Stimulated activated CD8-positive, alpha-beta memory T cell treated with anti-CD3 and anti-CD28 coated beads, Interleukin-7, amount 100 ng/mL, for 48 hours (primary cell): Measurements from ENCODE around the gene CALY.
A peak's percentile ranks its signal among the peaks of the same experiment; 100 is the strongest.

Source experiments
- DNase-seq, 2 donors: peaks; one replicate each; pipeline ENCODE4 v3.0.0-alpha.2; 2020; ENCODE audit warnings: low read depth in 1 of 2; ENCODE audit errors: extremely low read depth in 1 of 2

CALY gene

DNA sequence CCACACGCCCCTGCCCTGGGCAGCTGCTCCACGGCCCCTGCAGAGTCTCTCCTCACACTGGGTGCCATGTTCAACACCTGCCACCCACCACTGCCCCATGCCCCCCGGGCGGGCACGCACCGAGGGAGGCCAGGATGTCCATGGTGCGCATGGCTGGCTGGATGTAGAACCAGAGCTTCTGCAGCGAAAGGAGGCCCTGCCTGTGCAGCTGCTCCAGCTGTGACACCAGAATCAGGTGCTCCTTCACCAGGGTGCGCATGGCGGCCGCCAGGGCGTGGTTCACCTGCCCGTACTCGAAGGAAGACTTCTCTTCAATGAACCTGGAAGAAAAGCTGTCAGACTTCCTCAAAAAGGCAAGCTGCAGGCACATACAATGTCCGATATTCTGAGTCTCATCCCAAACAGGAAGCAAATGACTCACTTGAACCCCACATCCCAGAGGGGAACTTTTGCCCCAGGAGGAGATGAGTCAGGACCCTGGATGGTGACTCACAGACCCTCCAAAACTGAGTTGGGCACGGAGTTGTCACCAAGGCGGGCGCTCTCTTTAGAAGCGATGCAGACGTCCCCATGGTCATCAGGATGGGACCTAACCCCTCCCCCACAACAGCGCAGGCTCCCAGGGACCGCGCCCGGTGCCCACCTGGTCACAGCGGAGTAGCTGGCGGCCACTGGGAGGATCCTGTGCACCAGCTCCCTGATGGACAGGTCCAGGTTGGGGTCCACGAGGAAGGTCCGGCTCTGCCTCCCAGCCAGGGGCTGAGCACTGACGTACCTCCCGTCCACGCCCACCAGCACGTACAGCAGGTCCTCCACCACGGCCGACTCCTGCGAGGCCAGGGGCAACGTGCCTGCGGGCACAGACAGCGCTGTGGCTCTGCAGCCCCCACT is 43.5 kb downstream of the CALY start:
- DNase-seq, result no peak

DNA sequence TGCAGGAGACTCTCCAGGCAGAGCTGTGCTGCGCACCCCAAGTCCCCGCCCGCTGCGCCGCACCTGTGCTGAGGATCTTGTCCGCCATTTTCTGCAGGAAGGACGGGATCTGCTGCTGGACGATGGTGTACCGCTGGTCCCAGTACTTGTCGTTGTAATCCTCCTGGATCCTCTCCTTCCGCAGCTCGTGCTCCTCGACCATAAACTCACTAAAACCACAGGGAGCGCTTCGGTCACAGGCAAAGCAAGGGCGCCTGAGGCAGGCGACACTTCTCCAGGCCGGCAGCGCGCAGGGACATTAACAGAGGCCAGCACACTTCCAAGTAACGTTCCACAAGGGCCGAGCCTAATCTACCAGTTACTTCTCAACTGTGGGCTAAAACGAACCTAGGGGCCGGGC is 46.9 kb downstream of the CALY start:
- DNase-seq, result no peak

DNA sequence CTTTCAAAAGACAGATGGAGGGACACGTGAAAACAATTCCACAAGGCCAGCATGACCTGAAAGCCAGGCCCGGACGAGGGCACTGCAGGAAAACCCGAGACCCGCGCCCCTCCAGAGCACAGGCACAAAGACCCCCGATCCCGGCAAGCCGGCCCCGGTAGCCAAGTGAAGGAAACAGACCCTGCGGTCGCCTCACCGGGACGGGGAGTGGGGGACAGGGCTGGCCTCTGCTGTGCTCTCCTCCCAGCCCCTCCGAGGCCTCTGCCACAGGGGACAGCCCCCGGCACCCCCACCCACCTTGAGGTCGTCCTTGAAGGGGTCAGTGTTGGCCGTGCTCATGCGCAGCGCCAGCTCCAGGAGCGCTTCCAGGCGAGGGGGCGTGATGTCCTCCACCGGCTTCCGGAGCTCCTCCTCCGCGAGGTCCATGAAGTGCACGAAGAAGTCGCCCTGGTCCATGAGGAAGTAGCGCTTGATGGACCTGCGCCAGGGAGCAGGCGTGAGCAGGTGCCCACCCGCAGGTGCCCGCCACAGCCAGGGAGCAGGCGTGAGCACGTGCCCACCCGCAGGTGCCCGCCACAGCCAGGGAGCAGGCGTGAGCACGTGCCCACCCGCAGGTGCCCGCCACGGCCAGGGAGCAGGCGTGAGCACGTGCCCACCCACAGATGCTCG is 48.7 kb downstream of the CALY start:
- no peak for DNase-seq

GRCh38 chr10:133286366-133286765 is 50.3 kb downstream of the CALY start:
- no peak for DNase-seq

DNA sequence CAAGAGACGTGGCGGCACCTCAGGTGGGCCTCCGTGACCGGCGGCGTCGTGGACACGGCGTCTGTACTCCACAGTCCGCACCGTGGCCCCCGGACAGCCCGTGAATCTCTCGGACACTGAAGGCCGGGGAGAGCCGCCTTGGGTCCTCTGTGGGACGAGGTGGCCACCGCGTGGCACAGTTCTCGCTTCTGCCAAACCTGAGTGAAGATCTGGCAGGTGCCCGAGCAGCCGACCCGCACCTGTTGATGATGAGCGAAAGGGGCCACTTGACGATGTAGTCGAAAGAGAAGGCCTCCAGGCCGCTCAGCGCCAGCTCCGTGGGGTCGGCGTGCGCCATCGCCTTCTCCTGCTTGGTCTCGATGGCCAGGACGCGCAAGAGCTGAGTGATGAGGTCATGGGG is 51.5 kb downstream of the CALY start:
- no peak for DNase-seq

GRCh38 chr10:133283931-133284330 is 52.8 kb downstream of the CALY start:
- no peak for DNase-seq

- no peak for DNase-seq
These were observed 53.8 kb downstream of the CALY start for GRCh38 chr10:133282846-133283390.

- DNase-seq, result no peak
These were observed 54.9 kb downstream of the CALY start for GRCh38 chr10:133281628-133282372.

GRCh38 chr10:133281084-133281483 is 55.6 kb downstream of the CALY start:
- DNase-seq, result no peak

- no peak for DNase-seq
These were observed 56.2 kb downstream of the CALY start for GRCh38 chr10:133280391-133281059.

DNA sequence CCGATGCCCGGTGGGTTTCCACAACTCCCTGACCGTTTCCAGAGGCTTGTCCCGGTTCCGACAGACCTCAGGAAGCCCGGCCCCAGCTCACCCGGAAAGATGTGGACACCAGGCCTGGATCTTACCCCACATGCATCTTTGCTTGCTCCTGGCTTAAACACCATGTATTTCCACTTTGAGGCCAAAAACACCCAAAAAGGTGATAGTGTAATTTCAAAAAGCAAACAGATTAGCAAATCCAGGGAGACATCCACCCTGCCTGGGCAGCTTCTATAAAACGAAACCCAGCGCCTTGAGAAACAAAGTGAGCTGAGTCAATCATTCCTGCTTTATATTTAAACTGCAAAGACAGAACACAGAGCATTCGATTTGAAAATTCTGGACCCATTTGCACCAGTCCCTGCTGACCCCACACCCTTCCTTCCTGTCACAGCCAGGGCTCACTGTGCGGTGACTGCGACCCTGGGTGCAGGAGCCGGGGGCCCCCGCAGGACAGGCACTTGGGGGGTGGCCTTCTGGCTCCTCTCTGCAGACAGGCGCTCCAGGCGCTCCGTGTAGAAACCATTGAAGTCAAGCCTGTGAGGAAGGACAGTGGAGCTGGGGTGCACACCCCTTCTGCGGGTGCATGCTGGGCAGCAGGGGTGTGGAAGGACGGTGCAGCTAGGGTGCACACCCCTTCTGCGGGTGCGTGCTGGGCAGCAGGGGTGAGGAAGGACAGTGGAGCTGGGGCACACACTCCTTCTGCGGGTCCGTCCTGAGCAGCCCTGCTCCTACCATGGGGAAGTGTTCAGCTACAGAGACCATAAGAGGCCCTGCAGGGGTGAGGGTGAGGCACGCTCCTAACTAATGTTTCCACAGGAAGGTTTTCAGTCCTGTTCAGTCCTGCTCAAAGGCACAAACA is 57.1 kb downstream of the CALY start:
- no peak for DNase-seq

- DNase-seq, result peak in 1 of 2 donors; percentile 63
These were observed 58.0 kb downstream of the CALY start for GRCh38 chr10:133278577-133279265.

- DNase-seq, result no peak
These were observed 58.6 kb downstream of the CALY start for GRCh38 chr10:133277993-133278576.

GRCh38 chr10:133277277-133277992 is 59.3 kb downstream of the CALY start:
- no peak for DNase-seq

DNA sequence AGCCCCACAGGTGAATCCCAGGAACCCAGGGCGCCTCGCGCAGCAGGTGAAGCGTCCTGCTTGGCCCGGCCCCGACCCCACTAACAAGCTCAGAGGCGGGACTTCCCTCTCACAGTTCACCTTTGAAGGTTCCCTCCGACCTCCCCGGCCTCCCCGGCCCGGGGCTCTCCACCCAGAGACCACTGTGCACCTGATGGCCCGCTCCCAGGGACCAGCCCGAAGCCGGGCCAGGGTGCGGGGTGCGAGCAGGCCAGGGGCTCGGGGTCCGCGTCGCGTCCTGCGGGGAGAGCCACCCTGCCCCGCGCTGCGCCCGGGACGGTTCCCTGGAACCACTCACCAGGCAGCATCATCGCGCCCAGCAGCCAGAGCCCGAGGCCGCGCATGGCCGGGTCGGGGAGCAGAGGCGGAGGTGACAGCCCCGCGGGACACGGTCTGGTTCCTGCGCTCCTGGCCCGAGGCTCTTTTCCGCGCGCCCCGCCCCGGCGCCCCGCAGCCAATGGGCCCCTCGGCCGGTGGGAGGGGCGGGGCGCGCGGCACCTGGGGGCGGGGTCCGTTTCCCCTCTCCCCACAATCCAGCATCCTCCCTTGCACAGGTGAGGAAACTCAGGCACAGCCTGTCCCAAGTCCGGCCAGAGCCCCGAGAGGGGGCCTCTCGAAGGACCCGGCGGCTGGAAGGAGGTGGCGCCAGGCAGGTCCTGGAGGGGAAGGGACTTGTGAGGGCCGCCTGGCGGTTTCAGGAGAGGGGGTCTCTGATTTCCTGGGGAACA is 60.1 kb downstream of the CALY start, which contains the start of gene ADAM8:
ADAM8 (minus strand) TSS at position 434 of the 767 bp plus-strand sequence; CDS start at position 383, 51 bp downstream.
- peak in 1 of 2 donors; percentile 64 for DNase-seq

GRCh38 chr10:133276100-133276434 is 60.6 kb downstream of the CALY start:
- DNase-seq, result no peak

GRCh38 chr10:133275684-133276092 is 61.0 kb downstream of the CALY start:
- DNase-seq, result peak in 1 of 2 donors; percentile 58
